ENCODE data around the gene PRR27. TPM values are rescaled to one million over a fixed set of nuclear protein-coding genes. Genes with fewer than 3 reads are reported as not detected.

PRR27 gene
- total and polyA plus RNA-seq, 9 of the 15 experiments (the other 6 are each of a cell fraction or from before 2014, with no cell fraction given), result not detected

DNA sequence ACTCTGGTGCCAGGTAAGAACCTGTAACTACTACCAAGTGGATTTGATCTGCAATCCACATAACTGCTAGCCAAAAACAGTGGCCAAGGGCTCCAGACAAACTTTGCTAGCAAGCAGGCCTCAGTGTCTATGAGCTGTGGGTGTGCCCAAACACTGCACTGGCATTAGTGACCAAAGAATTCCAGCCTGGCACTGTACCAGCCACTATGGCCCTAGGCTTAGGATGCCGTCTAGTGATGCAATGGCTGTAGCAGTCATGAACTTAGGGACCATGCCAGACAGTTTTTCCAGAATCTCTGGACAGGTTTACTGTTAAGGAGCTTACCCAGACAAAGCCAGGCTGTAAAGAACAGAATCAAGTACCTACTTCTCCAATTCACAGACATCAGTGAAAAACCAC lies 33.7 kb upstream of the PRR27 start (continued):
- TF ChIP-seq ZC3H4 (CRISPR knock-in tag; IDR thresholded peaks at IDR 0.05; ENCODE audit: borderline replicate concordance) (no peak), ZNF696 (CRISPR knock-in tag; conservative IDR thresholded peaks at IDR 0.05) (no peak), MAFG (tag; conservative IDR thresholded peaks at IDR 0.05) (no peak)
- TF ChIP-seq, protein P1, sequence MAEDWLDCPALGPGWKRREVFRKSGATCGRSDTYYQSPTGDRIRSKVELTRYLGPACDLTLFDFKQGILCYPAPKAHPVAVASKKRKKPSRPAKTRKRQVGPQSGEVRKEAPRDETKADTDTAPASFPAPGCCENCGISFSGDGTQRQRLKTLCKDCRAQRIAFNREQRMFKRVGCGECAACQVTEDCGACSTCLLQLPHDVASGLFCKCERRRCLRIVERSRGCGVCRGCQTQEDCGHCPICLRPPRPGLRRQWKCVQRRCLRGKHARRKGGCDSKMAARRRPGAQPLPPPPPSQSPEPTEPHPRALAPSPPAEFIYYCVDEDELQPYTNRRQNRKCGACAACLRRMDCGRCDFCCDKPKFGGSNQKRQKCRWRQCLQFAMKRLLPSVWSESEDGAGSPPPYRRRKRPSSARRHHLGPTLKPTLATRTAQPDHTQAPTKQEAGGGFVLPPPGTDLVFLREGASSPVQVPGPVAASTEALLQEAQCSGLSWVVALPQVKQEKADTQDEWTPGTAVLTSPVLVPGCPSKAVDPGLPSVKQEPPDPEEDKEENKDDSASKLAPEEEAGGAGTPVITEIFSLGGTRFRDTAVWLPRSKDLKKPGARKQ (CRISPR knock-in tag; IDR thresholded peaks at IDR 0.05), result no peak

DNA sequence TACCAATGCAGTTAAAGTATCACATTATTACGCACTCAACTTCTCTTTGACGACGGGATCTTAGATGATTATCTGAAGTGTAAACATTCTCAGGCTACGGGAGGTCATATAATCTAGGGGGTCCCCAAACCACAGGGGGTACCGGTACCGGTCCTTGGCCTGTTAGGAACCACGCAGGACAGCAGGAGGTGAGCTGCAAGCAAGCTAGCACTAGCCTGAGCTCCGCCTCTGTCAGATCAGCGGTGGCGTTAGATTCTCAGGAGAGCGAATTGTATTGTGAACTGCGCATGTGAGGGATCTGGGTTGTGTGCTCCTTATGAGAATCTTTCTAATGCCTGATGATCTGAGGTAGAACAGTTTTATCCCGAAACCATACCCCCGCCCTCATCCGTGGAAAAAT lies 20.6 kb upstream of the PRR27 start:
- FAIRE-seq, result no peak

More for the DNA sequence above, 20.6 kb upstream of the PRR27 start:
- no TSS peak for BruUV-seq (replicated peaks)
- no peaks in the 10 kb centered on the region for H3K9me1 ChIP-seq (ENCODE audit: control insufficient read depth, insufficient read depth, low read length)
- in situ Hi-C loops (cut with MboI) (no loop called here), intact Hi-C loops (cut with micrococcal nuclease) (no loop called here)
- no peak overlapping the region for H3K27ac ChIP-seq (ENCODE audit: extremely low read depth, low read depth, low read length)
- H3K4me1 ChIP-seq (replicated peaks in 1 of 2; ENCODE audit: control insufficient read depth in 2 of 2, insufficient read depth in 2 of 2, low read length in 2 of 2), result no peaks in the 10 kb centered on the region
- no peaks in the 10 kb centered on the region for H3K36me3 ChIP-seq (ENCODE audit: control insufficient read depth, insufficient read depth, low read length)
- ChIA-PET CTCF (ENCODE audit: low intra/inter-chr PET ratio) (no interaction called here), POLR2A (no interaction called here)
- WGBS (ENCODE audit: insufficient coverage, low coverage, missing lambda C conversion rate), result under 1% methylated on average over 15 of the region's 15 CpGs
- H3K79me2 ChIP-seq (ENCODE audit: control insufficient read depth, insufficient read depth, low read length), result no peaks in the 10 kb centered on the region
- no peak overlapping the region for H3K4me3 ChIP-seq
- H4K20me1 ChIP-seq (replicated peaks; ENCODE audit: control insufficient read depth, insufficient read depth, low read length), result no peaks in the 10 kb centered on the region
- H2AFZ ChIP-seq (ENCODE audit: low read depth, low read length), result no peak overlapping the region
- H3K9ac ChIP-seq (ENCODE audit: insufficient read depth in 1 of 2, low read depth in 2 of 2, low read length in 2 of 2), result no peak overlapping the region
- no peaks in the 10 kb centered on the region for H3K27me3 ChIP-seq (ENCODE audit: control insufficient read depth in 2 of 2, insufficient read depth in 2 of 2, low read length in 2 of 2)
- ATAC-seq (no peak), DNase-seq (ENCODE audit: extremely low read depth in 1 of 4, low spot score in 3 of 4) (no peak)
- TF ChIP-seq, protein P2, sequence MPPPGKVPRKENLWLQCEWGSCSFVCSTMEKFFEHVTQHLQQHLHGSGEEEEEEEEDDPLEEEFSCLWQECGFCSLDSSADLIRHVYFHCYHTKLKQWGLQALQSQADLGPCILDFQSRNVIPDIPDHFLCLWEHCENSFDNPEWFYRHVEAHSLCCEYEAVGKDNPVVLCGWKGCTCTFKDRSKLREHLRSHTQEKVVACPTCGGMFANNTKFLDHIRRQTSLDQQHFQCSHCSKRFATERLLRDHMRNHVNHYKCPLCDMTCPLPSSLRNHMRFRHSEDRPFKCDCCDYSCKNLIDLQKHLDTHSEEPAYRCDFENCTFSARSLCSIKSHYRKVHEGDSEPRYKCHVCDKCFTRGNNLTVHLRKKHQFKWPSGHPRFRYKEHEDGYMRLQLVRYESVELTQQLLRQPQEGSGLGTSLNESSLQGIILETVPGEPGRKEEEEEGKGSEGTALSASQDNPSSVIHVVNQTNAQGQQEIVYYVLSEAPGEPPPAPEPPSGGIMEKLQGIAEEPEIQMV (tag; conservative IDR thresholded peaks at IDR 0.05; ENCODE audit: low read depth), result no peak
- TF ChIP-seq ZC3H11A (IDR thresholded peaks at IDR 0.05; ENCODE audit: low read depth, low read length) (no peak), ARID1B (IDR thresholded peaks at IDR 0.05) (no peak), ZNF282 (CRISPR knock-in tag; IDR thresholded peaks at IDR 0.05) (no peak), HNRNPLL (IDR thresholded peaks at IDR 0.05; ENCODE audit: low read depth, low read length, poor library complexity, severe bottlenecking) (no peak), C11orf30 (IDR thresholded peaks at IDR 0.05; ENCODE audit: low read depth) (no peak), NFIC (IDR thresholded peaks at IDR 0.05) (no peak), ZNF224 (CRISPR knock-in tag; IDR thresholded peaks at IDR 0.05) (no peak), CBX3 (IDR thresholded peaks at IDR 0.05; ENCODE audit: borderline replicate concordance in 1 of 2, low read length in 2 of 2) (no peak), ZNF444 (CRISPR knock-in tag; IDR thresholded peaks at IDR 0.05) (no peak), MYBL2 (IDR thresholded peaks at IDR 0.05; ENCODE audit: low read depth) (no peak), MYBL2 (CRISPR knock-in tag; IDR thresholded peaks at IDR 0.05; ENCODE audit: borderline replicate concordance) (no peak), ZNF143 (CRISPR knock-in tag; IDR thresholded peaks at IDR 0.05) (no peak)
- TF ChIP-seq, protein P3, sequence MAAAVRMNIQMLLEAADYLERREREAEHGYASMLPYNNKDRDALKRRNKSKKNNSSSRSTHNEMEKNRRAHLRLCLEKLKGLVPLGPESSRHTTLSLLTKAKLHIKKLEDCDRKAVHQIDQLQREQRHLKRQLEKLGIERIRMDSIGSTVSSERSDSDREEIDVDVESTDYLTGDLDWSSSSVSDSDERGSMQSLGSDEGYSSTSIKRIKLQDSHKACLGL (CRISPR knock-in tag; IDR thresholded peaks at IDR 0.05; ENCODE audit: borderline replicate concordance, poor library complexity, severe bottlenecking), result no peak
- H3K9me3 ChIP-seq (replicated peaks; ENCODE audit: control insufficient read depth, insufficient read depth, low read depth, low read length), result no peaks in the 10 kb centered on the region
- H3K4me2 ChIP-seq (ENCODE audit: insufficient read depth, low read length), result no peak overlapping the region
